ENCODE measurements around the gene ECHDC3.

DNA sequence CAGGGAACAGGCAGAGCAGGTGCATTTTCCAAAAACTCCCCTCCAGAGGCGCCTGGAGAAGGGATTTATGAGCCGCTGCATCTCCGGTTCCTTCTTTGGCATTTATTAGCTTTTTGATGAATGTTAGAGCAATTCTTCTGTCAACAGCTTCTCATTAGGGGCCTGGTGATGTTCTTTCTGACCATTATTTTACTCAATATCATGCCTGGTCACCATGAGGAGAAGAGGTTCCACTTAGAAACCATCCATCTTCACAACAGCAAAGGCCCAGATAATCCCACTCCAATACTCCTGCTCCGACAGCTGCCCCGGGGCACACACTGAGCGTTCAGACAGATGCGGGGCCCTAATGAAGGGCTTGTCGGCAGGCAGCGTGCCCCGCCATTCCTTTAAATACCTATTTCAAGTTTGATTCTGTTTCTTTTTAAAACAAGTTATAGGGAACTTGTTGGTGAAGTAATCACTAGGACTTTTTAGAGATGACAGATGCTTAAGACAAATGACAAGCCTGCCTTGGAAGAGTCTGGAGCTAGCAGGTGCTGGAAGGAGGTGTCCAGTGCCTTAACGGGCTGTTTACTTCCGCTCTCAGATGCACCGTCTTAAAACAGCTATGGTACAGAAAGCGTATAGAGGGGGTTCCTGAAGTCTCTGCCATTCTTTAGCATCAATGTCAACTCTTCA, 31.7 kb downstream of the ECHDC3 start:
- TF ChIP-seq, protein P1, sequence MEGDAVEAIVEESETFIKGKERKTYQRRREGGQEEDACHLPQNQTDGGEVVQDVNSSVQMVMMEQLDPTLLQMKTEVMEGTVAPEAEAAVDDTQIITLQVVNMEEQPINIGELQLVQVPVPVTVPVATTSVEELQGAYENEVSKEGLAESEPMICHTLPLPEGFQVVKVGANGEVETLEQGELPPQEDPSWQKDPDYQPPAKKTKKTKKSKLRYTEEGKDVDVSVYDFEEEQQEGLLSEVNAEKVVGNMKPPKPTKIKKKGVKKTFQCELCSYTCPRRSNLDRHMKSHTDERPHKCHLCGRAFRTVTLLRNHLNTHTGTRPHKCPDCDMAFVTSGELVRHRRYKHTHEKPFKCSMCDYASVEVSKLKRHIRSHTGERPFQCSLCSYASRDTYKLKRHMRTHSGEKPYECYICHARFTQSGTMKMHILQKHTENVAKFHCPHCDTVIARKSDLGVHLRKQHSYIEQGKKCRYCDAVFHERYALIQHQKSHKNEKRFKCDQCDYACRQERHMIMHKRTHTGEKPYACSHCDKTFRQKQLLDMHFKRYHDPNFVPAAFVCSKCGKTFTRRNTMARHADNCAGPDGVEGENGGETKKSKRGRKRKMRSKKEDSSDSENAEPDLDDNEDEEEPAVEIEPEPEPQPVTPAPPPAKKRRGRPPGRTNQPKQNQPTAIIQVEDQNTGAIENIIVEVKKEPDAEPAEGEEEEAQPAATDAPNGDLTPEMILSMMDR (CRISPR knock-in tag; IDR thresholded peaks at IDR 0.05) = no peak
- TF ChIP-seq, protein P2, sequence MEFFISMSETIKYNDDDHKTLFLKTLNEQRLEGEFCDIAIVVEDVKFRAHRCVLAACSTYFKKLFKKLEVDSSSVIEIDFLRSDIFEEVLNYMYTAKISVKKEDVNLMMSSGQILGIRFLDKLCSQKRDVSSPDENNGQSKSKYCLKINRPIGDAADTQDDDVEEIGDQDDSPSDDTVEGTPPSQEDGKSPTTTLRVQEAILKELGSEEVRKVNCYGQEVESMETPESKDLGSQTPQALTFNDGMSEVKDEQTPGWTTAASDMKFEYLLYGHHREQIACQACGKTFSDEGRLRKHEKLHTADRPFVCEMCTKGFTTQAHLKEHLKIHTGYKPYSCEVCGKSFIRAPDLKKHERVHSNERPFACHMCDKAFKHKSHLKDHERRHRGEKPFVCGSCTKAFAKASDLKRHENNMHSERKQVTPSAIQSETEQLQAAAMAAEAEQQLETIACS (CRISPR knock-in tag; IDR thresholded peaks at IDR 0.05) = no peak
- TF ChIP-seq RXRB (CRISPR knock-in tag; IDR thresholded peaks at IDR 0.05; ENCODE audit: borderline replicate concordance) (no peak), GTF2F1 (IDR thresholded peaks at IDR 0.05; ENCODE audit: low read length) (no peak), EP300 (IDR thresholded peaks at IDR 0.05; ENCODE audit: low read depth in 2 of 2, low read length in 2 of 2) (no peak), EP300 (CRISPR knock-in tag; IDR thresholded peaks at IDR 0.05; ENCODE audit: borderline replicate concordance) (no peak), POLR2A (IDR thresholded peaks at IDR 0.05; ENCODE audit: insufficient read depth in 1 of 2, low read depth in 2 of 2, low read length in 2 of 2) (no peak), DNMT3B (CRISPR knock-in tag; conservative IDR thresholded peaks at IDR 0.05) (no peak), ZNF143 (CRISPR knock-in tag; IDR thresholded peaks at IDR 0.05) (no peak), ZMAT3 (CRISPR knock-in tag; conservative IDR thresholded peaks at IDR 0.05) (no peak)

Measured in HepG2 (cell line).